NCI-H82 treated with DMSO at 0.1 percent for 48 hours (cell line): ENCODE measurements around the gene MXI1.
"Not testable (repeated sequence)": the region's sequence is repeated elsewhere in the genome, so short reads cannot be mapped to it uniquely, and the experiment has no call there.

Experiments
- DNase-seq: peaks from one replicate; lab custom pipeline; 2025; ENCODE audit not compliant: unreplicated experiment; lab: John Stamatoyannopoulos, UW

The MXI1 gene

DNA sequence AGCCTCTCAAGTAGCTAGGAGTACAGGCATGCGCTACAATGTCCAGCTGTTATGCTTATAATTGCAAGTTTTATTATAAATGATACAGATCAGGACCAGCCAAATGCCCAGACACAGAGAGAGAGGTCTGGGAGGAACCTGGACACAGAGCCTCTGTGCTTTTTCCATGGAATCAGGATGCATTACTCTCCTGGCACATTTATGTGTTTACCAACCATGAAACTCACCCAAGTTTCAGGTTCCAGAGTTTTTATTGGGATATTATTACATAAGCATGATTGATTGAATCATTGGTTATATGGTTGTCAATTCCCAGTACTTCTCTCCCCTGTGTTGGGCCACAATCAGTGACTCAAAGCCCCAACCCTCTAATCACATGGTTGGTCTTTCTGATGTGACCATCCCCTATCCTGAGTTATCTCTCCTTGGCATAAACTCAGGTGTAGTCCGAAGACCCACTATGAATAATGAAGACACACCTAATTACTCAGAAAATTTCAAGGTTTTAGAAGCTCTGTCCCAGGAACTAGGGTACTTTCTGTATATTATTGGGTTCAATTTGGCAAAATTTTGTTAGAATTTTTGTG lies 30.6 kb downstream of the MXI1 start:
- no peak for DNase-seq

- DNase-seq, result no peak
Observed at GRCh38 chr10:110239892-110240291, 32.5 kb downstream of the MXI1 start.

- no peak for DNase-seq
Observed at GRCh38 chr10:110241407-110241806, 34.0 kb downstream of the MXI1 start.

DNA sequence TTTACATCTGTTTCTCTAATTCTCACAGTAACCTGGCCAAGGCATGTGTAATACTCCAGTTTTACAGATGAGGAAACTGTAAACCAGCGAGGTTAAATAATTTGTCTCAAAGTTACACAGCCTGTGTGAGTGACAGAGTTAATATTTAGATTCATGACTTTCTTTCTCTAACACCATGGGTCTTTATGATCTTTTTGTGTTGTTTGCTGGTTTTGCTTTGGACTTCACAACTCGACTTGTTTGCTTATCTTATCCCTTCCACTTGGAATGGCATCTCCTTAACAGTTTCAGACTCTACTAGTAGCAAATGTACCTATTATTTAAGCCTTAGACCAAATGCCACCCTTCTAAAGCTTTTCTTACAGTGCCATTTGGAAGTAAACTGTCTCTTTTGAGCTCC lies 34.4 kb downstream of the MXI1 start:
- no peak for DNase-seq

- DNase-seq, result no peak
Observed at GRCh38 chr10:110242511-110242910, 35.1 kb downstream of the MXI1 start.

DNA sequence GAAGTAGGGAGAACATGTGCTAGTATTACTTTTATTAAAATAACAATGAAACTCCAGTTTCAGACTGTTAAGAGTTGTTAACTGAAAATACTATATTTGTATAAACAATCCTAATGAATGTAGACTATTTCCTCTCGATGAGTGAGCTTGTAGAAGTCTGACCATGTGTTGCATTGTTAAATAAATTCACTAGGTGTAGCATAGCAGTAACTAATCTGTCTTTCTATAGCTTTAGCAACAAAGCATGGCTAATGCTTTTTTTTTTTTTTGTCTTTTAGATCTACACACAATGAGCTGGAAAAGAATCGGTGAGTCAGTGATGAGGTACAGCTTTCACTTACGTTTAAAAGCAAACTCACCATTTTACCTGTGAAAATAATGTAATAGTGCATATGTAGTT lies 37.1 kb downstream of the MXI1 start:
- no peak for DNase-seq

DNA sequence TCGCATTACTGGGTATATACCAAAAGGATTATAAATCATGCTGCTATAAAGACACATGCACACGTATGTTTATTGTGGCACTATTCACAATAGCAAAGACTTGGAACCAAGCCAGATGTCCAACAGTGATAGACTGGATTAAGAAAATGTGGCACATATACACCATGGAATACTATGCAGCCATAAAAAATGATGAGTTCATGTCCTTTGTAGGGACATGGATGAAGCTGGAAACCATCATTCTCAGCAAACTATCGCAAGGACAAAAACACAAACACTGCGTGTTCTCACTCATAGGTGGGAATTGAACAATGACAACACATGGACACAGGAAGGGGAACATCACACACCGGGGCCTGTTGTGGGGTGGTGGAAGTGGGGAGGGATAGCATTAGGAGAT lies 40.4 kb downstream of the MXI1 start:
- DNase-seq, result not testable (repeated sequence)

GRCh38 chr10:110249489-110249888 lies 42.1 kb downstream of the MXI1 start:
- not testable (repeated sequence) for DNase-seq

DNA sequence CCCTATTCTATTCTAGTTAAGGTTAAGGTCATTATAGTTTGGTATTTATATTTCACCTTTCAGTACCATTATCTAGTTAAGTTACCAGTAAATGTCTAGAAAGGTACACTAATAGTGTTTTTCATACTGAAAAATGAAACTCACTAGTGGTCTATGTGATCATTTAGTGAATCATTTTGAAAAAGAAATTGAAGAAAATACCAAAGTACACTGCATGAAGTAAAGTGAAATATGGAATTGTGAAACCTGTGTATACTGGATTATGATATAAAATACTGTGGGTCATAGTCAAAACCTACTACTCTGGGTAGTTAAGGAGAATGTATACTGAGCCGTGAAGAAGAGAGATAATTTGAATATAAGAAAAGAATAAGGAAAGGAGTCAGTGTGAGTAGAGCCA lies 44.0 kb downstream of the MXI1 start:
- DNase-seq, result not testable (repeated sequence)

DNA sequence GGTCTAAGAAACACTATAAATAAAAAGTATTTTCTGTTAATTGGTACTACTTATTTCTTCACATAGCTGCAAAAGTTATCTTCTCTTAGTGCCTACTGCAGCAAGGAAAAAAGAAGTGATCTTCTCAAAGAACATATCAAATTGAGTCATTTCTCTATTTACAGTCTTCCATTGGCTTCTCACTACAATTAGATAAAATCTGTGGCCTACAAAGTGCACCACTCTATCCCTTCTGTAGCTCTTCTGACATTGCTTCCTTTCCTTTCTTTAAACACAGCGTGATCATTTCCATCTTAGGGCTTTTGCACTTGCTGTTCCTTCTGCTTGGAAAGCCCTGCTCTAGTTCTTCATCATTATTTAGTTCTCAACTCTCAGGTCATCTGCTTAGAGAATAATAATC lies 44.7 kb downstream of the MXI1 start:
- no peak for DNase-seq

DNA sequence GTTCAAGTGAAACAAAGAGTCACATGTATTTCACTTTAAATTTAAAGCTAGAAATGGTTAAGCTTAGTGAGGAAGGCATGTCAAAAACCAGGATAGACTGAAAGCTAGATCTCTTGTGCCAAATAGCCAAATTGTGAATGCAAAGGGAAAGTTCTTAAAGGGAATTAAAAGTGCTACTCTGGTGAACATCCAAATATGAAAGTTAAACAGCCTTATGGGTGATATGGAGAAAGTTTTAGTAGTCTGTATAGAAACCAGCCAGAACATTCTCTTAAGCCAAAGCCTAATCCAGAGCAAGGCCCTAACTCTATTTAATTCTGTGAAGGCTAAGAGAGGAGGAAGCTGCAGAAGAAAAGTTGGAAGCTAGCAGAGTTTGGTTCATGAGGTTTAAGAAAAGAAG lies 47.1 kb downstream of the MXI1 start:
- no peak for DNase-seq

DNA sequence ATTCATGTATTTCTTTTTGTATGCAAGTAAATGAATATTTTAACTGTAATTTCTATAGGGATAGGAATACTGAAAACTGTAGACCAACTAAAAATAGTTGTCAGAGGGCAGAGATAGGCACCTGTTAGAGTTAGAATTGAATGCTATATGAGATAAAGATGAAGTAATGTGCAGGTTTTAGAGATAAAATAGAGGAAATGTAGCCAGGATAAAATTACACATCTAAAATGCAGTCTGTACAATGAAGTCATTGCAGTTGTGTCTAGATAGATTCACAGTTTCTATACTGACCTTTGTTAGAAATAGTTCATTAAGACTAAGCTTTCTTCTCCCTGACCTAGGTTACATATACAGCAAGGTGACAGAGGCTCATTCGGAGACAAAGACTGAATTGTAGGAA lies 51.1 kb downstream of the MXI1 start:
- DNase-seq, result no peak

- no peak for DNase-seq
Observed at GRCh38 chr10:110259317-110259716, 51.9 kb downstream of the MXI1 start.

DNA sequence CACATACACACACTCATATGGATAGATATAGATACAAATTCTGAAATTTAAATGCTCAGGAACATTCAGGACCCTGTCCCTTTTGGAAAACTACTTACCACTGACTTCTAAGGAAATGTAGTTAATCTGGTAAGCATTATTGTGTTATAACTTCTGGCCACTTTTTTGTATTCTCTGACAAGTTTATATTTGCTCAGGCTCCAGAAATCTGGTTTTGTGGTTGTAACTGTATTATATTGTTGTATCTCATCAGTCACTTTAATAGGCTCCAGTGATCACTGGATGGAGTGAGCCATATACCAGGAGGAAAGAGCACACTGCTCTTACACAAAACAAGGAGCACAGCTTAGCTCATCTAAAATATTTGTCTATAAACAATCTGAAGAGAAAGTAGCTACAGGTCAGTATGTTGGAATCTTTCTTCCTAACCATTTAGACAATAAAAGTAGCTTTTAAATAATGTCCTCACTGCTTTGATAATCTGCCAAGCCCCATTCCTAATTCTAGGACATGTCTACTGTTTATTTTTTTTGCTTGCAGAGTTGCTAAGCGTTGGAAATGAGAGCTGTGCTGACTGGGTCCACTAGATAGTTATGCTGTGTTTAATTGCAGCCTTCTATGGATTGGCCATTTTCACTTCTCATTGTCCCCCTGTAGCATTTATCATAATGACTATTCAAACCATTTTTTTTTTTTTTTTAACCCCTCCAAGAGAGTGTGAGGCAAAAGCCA lies 53.5 kb downstream of the MXI1 start:
- DNase-seq, result no peak

- DNase-seq, result no peak
Observed at GRCh38 chr10:110263164-110263563, 55.8 kb downstream of the MXI1 start.

- DNase-seq, result no peak
Observed at GRCh38 chr10:110265573-110266193, 58.3 kb downstream of the MXI1 start.

- DNase-seq, result no peak
Observed at GRCh38 chr10:110267276-110267675, 59.9 kb downstream of the MXI1 start.

GRCh38 chr10:110268442-110268841 lies 61.0 kb downstream of the MXI1 start:
- DNase-seq, result no peak

DNA sequence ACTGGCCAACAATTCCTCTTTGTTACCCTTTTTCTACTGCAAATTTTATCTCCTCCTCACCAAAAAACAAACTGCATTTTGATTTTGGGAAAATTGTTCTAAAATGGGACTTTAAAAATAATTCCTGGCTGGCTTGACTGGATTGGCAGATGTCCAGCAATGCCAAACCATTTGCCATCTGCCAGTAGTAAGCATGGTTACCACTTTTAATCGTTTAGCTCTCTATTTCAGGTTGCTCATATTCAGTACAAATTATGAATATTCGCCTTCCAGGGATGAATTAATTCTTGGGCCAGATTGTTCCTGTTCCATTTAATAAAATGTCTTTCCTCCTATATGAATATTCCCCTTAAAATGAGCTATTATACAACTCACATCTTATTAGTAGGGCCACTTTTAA lies 61.6 kb downstream of the MXI1 start:
- DNase-seq, result no peak

- DNase-seq, result no peak
Observed at GRCh38 chr10:110269374-110270318, 62.2 kb downstream of the MXI1 start.

DNA sequence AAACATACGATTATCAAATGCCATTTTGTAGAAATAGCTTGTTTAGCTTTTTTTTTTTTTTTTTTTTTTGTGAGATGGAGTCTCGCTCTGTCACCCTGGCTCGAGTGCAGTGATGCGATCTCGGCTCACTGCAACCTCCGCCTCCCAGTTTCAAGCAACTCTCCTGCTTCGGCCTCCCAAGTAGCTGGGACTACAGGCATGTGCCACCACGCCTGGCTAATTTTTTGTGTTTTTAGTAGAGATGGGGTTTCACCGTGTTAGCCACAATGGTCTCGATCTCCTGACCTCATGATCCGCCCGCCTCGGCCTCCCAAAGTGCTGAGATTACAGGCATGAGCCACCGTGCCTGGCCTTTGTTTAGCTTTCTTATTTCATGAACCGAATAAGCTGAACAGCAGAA lies 65.6 kb downstream of the MXI1 start:
- not testable (repeated sequence) for DNase-seq
